HepG2 (cell line): Measurements from ENCODE around the gene SYTL5. TPM values are rescaled to one million over a fixed set of nuclear protein-coding genes. Genes with fewer than 3 reads are reported as not detected.
A peak's percentile ranks its signal among the peaks of the same experiment; 100 is the strongest.

ENCODE experiments used
- ATAC-seq: fragments of 200-7000 bp; cut with Tn5 transposase; 3 replicates; pipeline ENCODE4 v1.9.1; 2020; ENCODE audit warnings: mild to moderate bottlenecking, moderate library complexity
- BruUV-seq: library from RNA; stranded (reverse); fragments of 400-500 nt; replicated peaks from 2 replicates; lab custom pipeline; 2021; lab: Mats Ljungman, UMichigan
- CTCF ChIA-PET: fragments of 300-600 bp; formaldehyde crosslinking; extraction: SDS; loops from one replicate; lab custom pipeline; 2021; ENCODE audit warnings: low total read pairs, inconsistent platforms, low intra/inter-chr PET ratio; lab: Yijun Ruan, JAX
- POLR2A ChIA-PET: fragments of 350-600 bp; sonication (Branson Sonifier 250); formaldehyde crosslinking; loops from one replicate; lab custom pipeline; 2020; ENCODE audit warnings: antibody characterized with exemption, inconsistent platforms; lab: Yijun Ruan, JAX
- DNase-seq: peaks from one replicate; pipeline ENCODE4 v3.0.0-alpha.2; 2015; ENCODE audit warnings: low spot score
- FAIRE-seq: peaks from 3 replicates; lab custom pipeline; 2011; peaks lifted over from hg19 to GRCh38; lab: Jason Lieb, UNC
- H2AFZ ChIP-seq: one replicate; pipeline ENCODE4 v1.6.1; 2011; ENCODE audit warnings: low read length, inconsistent platforms
- H3K27ac ChIP-seq: fragments of 300-600 bp; 3 replicates; pipeline ENCODE4 v1.8.0; 2011; ENCODE audit warnings: mixed run types, mild to moderate bottlenecking, mixed read lengths, low read length, inconsistent platforms; ENCODE audit not compliant: insufficient read depth; ENCODE audit errors: extremely low read length
- H3K27me3 ChIP-seq, 2 experiments: fragments of 200-600 bp in 1 of 2; 2 replicates in 1 of 2; 3 replicates in 1 of 2; pipeline versions ENCODE4 v1.6.0 to v1.8.0; 2011; ENCODE audit warnings: low read length in 2 of 2, mild to moderate bottlenecking in 2 of 2, moderate library complexity in 2 of 2, inconsistent platforms in 1 of 2; ENCODE audit not compliant: insufficient read depth in 2 of 2, control insufficient read depth in 1 of 2
- H3K36me3 ChIP-seq, 2 experiments: fragments of 200-600 bp in 1 of 2; replicated peaks in 1 of 2; 2 replicates in 1 of 2; 3 replicates in 1 of 2; pipeline versions ENCODE4 v1.5.1 to v1.8.0; 2011; ENCODE audit warnings: low read length in 2 of 2, inconsistent platforms in 1 of 2; ENCODE audit not compliant: insufficient read depth in 2 of 2, control insufficient read depth in 1 of 2
- H3K4me1 ChIP-seq: 2 replicates; pipeline ENCODE4 v1.5.1; 2012; ENCODE audit warnings: low read length, inconsistent platforms; ENCODE audit not compliant: insufficient read depth
- H3K4me2 ChIP-seq: 2 replicates; pipeline ENCODE4 v1.6.0; 2011; ENCODE audit warnings: low read depth, low read length, inconsistent platforms
- H3K4me3 ChIP-seq, 3 experiments: fragments of 200-600 bp in 1 of 3; sonication (generic), shearing (Covaris generic) in 1 of 3; replicated peaks in 1 of 3; 2 replicates each; pipeline ENCODE4 v1.5.1; 2011 to 2016; ENCODE audit warnings: low read length in 3 of 3, inconsistent platforms in 2 of 3, low read depth in 2 of 3, mild to moderate bottlenecking in 2 of 3, control low read depth in 1 of 3, mixed read lengths in 1 of 3; ENCODE audit not compliant: insufficient read depth in 1 of 3
- H3K79me2 ChIP-seq: one replicate; pipeline ENCODE4 v1.6.1; 2011; ENCODE audit warnings: low read length, inconsistent platforms; ENCODE audit not compliant: insufficient read depth
- H3K9ac ChIP-seq: 2 replicates; pipeline ENCODE4 v1.6.0; 2011; ENCODE audit warnings: mild to moderate bottlenecking, low read depth, low read length, inconsistent platforms; ENCODE audit not compliant: insufficient read depth
- H3K9me3 ChIP-seq: 2 replicates; pipeline ENCODE4 v1.5.1; 2012; ENCODE audit warnings: mild to moderate bottlenecking, low read length
- H4K20me1 ChIP-seq: 2 replicates; pipeline ENCODE4 v1.6.0; 2011; ENCODE audit warnings: inconsistent platforms, mild to moderate bottlenecking, low read length, moderate library complexity; ENCODE audit not compliant: insufficient read depth
- IKZF5 ChIP-seq: IDR thresholded peaks from 2 replicates; pipeline ENCODE4 v1.6.1; 2018; ENCODE audit warnings: missing genetic modification reagents, mild to moderate bottlenecking, missing compliant biosample characterization
- NONO ChIP-seq, 2 experiments: fragments of 450-650 bp in 1 of 2; sonication (generic) in 1 of 2; formaldehyde crosslinking in 1 of 2; IDR thresholded peaks in 1 of 2; conservative IDR thresholded peaks in 1 of 2; 2 replicates each; pipeline versions ENCODE4 v1.6.1 to v1.8.0; 2017 to 2022; ENCODE audit warnings: mild to moderate bottlenecking in 1 of 2, missing genetic modification reagents in 1 of 2, moderate library complexity in 1 of 2
- TBL1XR1 ChIP-seq: fragments of 150-350 bp; IDR thresholded peaks from 2 replicates; pipeline ENCODE4 v1.6.1; 2014; ENCODE audit warnings: borderline replicate concordance, low read length; ENCODE audit not compliant: partially characterized antibody
- ZFP1 ChIP-seq: IDR thresholded peaks from 2 replicates; pipeline ENCODE4 v1.6.1; 2016
- ZNF564 ChIP-seq: sonication (generic); formaldehyde crosslinking; IDR thresholded peaks from 2 replicates; pipeline ENCODE4 v1.8.1; 2023; ENCODE audit warnings: mild to moderate bottlenecking, missing genetic modification reagents
- WGBS: methylation state at CpG from one replicate; pipeline ENCODE4 v1.1.6; 2017; ENCODE audit warnings: low lambda C conversion rate; 5-methylcytosine and 5-hydroxymethylcytosine counted together
- in situ Hi-C: cut with HindIII; loops from 2 replicates; pipeline ENCODE4 v1.10.0; 2017; ENCODE audit warnings: low pct_unique_long_range_greater_than_20kb; ENCODE audit not compliant: extremely low pct_ligation_motif_present
- intact Hi-C: fragments of 100-400 bp; cut with micrococcal nuclease; formaldehyde crosslinking; loops from one replicate; pipeline ENCODE4 v1.10.0; 2022; ENCODE audit not compliant: unreplicated experiment
- polyA plus RNA-seq, 8 experiments: library from polyadenylated mRNA; depleted of rRNA in 3 of 8; stranded (reverse) in 7 of 8; unstranded in 1 of 8; fragments of >200 nt; fragmentation: Illumina TruSeq in 4 of 8; extraction: Trizol in 4 of 8; gene quantifications; 2 replicates each; pipeline versions ENCODE4 v1.2.1 to v1.2.3, GENCODE V29; 2011 to 2016; ENCODE audit warnings: low read depth in 4 of 8, missing spikeins in 1 of 8, mixed read lengths in 1 of 8; ENCODE audit not compliant: insufficient read depth in 1 of 8
- total RNA-seq, 5 experiments: library from RNA; depleted of rRNA; stranded (reverse); fragments of >200 nt; fragmentation: Illumina TruSeq; extraction: Trizol; gene quantifications; 2 replicates each; pipeline ENCODE4 v1.2.3, GENCODE V29; 2016; ENCODE audit warnings: low read depth in 1 of 5
- TF ChIP-seq, protein P1 (sequence below): IDR thresholded peaks from 2 replicates; pipeline ENCODE4 v1.6.1; 2016

Gene SYTL5
- total and polyA plus RNA-seq, 2 of the 13 experiments (the other 11 are each of a cell fraction or from before 2014, with no cell fraction given): not detected

GRCh38 chrX:37959212-37960021 is 46.9 kb upstream of the SYTL5 start (continued):
- TF ChIP-seq IKZF5 (CRISPR knock-in tag) (peak; percentile 72; the same call in 1 of the 2 replicates), NONO (IDR thresholded peaks at IDR 0.05) (no peak), NONO (CRISPR knock-in tag; conservative IDR thresholded peaks at IDR 0.05) (0 out of 2 replicates have a peak, but pooled peaks have one; percentile 18)
- TF ChIP-seq, protein P1, sequence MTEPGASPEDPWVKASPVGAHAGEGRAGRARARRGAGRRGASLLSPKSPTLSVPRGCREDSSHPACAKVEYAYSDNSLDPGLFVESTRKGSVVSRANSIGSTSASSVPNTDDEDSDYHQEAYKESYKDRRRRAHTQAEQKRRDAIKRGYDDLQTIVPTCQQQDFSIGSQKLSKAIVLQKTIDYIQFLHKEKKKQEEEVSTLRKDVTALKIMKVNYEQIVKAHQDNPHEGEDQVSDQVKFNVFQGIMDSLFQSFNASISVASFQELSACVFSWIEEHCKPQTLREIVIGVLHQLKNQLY: no peak

DNA sequence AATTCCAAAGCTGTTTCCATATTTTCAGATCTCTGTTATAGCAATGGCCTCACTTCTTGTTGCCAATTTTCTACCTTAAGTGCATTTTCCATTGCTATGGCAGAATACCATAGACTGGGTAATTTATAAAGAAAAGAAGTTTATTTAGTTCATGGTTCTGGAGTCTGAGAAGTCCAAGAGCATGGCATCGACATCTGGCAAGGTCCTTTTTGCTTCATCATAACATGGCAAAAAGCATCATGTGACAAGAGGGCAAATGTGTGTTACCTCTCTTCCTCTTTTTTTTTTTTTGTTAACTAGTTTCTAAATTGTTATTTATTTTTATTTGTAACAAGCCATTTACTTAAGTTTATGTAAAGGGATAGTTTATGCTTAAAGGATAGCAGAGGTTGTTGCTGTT is 45.2 kb upstream of the SYTL5 start:
- CTCF ChIA-PET: no interaction called here
- Histone ChIP-seq H3K27ac (no peak overlapping the region), H3K9ac (no peak overlapping the region), H3K79me2 (no peaks in the 10 kb centered on the region), H3K27me3 (no peaks in the 10 kb centered on the region), H3K4me1 (peaks cover 33% of the 10 kb centered on the region), H4K20me1 (no peaks in the 10 kb centered on the region), H2AFZ (no peak overlapping the region), H3K4me2 (no peak overlapping the region), H3K36me3 (no peaks in the 10 kb centered on the region), H3K4me3 (no peak overlapping the region), H3K9me3 (no peaks in the 10 kb centered on the region)
- 93% methylated on average over 1 of the region's 1 CpG for WGBS
- no peak for ATAC-seq
- no peak for TF ChIP-seq ZFP1 (CRISPR knock-in tag)
- no peak for TF ChIP-seq TBL1XR1
- peak; percentile 96; the same call in 1 of the 2 replicates for TF ChIP-seq ZNF564
- no peak for DNase-seq
- no TSS peak for BruUV-seq
- intact Hi-C loops: no loop called here
- POLR2A ChIA-PET: interaction anchor here (3.5 kb wide), 1 partner anchor 15 kb away, joined by 27 read pairs; no protein-coding TSS in a partner anchor
- in situ Hi-C loops: no loop called here
- no peak for FAIRE-seq
